EL (cell line): Measurements from ENCODE around the gene STX17.
A peak's percentile ranks its signal among the peaks of the same experiment; 100 is the strongest.
"Not testable (repeated sequence)": the region's sequence is repeated elsewhere in the genome, so short reads cannot be mapped to it uniquely, and the experiment has no call there.

Experiments
- DNase-seq: peaks from one replicate; pipeline ENCODE4 v3.0.0-alpha.2; 2016

STX17 gene

DNA sequence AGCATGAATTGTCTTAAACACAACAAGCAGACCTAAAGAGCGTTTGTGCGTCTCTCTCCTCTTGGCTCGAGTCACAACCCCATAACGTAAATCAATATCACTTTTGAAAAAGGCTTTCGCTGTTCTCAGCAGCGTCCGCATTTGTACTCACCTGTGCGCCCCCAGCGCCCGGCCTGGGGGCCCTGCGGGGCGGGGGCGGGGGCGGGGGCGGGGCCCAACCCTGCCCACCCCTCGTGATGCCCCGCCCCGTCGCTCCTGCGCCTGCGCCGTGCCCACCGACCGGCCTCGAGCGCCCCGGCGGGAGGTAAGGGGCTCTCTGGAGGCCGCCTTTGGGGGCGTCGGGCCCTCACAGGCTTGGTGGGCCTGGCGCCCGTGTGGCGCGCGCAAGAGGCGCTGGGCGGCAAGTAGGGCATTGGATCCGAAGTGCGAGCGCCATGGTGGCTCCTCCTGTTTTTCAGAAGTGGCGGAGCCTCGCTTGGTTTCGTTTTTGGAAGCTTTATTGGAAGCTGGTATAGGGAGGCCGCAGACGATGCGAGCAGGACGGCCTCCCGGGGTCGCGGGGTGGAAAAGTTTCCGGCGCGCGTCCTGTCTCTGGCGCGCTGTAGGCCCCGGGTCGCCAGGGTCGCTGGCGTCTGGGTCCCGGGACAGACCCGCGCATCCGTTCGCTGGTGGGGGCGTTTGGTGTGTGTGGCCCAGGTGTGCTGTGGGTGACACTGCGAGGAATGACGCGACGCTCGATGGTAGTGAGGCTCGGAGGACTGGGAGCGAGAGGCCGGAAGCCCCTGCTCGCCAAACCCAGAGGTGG is at the start of gene STX17:
STX17 (plus strand) TSS at position 252 of the 805 bp plus-strand sequence. CDS start 8,586 bp downstream, outside the sequence.
- peak; percentile 80 for DNase-seq

DNA sequence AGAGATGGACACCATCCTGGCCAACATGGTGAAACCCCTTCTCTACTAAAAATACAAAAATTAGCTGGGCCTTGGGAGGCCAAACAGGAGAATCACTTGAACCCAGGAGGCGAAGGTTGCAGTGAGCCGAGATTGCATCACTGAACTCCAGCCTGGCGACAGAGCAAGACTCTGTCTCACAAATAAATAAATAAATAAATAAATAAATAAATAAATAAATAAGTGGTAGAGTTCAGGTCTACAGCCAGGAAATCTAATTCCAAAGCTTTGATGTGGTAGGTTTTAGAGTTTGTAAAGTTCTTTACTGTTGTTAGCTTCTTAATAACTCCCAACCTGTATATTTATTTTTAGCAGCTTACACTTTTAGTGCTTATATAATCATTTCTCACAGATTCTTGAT is 48.9 kb upstream of the STX17 start:
- DNase-seq: not testable (repeated sequence)

DNA sequence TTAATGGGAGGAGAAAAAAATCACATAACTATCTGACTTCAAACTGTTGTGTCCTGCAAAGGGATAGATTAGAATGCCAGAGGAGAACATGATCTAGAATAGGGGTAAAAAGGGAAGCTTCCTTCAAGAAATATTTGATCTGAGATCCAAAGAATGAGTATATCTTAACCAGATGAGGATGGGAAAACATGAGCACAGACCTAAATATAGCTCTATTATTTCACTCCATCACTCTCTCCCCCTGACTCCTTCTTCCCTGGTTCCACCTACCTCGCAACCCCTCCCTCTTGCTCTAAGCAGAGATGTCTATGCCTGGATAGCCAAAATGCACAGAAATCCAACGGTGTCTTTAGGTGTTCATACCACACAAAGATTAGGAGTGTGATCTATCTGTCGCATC is 48.4 kb upstream of the STX17 start:
- DNase-seq: no peak

DNA sequence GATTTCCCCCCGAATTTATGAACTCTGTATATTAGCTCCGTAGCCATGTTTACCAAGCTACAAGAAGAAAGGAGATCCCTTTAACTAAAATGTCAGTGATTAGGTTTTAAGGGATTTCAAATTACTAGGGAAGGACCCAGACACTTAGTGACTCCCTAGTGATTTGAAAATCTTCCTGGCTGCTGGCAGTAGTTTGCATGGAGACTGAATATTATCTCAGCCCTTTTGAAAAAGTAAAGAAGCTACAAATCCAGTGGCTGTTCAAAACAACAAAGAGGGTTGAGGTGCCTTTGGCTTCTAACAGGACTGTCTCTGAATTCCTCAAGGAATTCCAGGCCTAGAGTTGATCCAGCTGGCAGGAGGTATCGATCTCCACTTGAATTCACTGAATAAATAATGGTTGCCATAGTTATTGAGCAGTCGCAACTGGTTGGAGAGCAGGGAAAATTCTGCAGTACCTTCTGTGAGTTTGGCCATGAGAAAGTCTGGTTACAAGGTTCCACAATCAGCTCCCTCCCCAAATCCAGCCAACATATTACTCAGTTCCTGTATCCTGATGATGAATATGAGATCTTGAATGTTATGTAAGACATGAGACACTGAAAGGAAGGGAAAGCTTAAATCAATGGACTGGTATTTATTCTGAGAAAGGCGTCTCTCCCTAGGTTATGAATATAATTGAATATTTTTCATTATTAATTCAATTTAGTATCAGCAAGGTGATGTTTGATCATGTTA is 47.0 kb upstream of the STX17 start:
- no peak for DNase-seq

DNA sequence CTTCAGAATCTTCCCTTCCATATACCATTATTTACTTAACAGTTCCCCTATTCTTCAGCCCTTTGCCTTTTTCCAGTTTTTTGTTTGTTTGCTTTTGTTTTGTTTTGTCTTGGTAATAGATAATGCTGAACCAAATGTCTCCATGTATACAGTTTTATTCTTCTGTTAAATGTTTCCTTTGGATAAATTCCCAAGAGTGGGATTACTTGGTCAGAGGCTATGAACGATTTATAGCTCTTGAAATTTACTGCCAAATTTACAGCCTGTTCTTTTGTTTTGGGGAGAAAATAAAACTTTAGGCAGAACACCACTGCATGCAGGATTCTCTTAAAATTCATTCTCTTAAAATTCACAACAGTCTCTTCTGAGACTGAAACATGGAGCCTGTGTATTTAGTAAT is 46.2 kb upstream of the STX17 start:
- DNase-seq: no peak

DNA sequence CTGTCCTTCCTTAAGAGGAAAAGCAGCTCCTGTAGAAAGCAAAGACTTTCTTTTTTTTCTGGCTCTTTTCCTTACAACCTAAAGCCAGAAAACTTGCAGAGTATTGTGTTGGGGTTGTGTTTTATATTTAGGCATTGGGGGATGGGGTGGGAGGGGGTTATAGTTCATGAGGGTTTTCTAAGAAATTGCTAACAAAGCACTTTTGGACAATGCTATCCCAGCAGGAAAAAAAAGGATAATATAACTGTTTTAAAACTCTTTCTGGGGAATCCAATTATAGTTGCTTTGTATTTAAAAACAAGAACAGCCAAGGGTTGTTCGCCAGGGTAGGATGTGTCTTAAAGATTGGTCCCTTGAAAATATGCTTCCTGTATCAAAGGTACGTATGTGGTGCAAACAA is 42.5 kb upstream of the STX17 start:
- no peak for DNase-seq

DNA sequence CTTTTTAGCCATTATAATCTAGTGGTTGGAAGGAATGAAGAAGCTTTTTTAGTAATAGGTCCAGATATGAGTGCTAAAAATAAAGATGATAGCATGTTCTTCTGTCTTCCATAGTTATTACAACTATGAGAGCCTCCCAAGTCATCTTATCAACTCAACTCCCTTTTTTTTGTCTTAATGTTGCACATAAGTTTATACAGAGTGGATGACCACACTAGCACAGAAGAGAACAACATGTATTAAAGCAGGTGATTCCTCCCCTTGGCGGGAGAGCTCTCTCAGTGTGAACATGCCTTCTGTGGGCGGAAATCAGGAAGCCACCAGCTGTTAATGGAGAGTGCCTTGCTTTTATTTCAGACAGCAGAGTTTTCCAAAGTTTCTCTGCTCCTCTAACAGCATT is 40.1 kb upstream of the STX17 start:
- DNase-seq: no peak

DNA sequence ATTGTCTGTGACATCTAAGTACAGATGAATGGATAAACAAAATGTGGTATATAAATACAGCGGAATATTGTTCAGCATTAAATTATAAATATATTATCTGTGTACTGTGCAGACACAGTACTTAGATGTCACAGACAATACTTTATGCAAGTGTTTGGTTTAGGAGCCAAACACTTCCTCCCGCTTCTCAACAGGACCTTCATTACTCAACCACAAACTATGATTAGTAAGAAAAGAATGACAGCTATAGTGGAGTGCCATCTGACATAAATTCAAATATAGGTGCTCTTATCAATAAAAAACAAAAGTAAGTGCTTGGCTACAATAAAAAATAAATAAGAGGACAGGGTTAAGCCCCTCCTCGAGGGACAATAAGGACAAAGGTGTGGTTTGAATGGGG is 38.9 kb upstream of the STX17 start:
- peak; percentile 13 for DNase-seq

DNA sequence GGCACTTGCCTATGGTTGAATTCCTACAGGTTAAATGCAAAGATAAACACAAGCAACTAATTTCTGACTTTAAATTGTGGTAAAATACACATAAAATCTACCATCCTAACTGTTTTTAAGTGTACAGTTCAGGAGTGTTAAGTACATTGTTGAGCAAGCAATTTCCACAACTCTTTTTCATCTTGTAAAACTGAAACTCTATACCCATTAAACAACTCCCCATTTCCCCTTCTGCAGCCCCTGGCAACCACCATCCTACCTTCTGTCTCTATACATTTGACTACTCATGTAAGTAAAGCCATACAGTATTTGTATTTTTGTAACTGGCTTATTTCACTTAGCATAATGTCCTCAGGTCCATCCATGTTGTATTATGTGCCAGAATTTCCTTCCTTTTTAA is 38.5 kb upstream of the STX17 start:
- no peak for DNase-seq

DNA sequence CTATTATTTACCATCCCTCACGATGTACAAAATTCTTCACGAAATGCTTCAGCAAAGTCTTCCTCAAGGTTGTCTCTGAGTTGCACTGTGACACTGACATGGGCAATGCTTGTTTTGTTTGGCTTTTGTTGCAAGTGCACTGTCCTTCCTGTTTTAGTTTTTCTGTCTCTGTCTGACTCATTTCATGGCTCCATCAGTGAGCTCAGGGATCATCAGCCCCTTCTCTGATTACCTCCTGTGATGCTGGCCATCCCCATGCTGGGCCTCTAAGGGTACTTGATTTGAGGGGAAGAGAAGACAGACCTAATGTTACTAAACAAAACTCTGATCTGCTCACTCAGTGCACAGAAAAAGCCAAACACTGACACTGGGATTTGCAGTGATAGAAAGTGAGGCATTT is 37.6 kb upstream of the STX17 start:
- peak; percentile 13 for DNase-seq

DNA sequence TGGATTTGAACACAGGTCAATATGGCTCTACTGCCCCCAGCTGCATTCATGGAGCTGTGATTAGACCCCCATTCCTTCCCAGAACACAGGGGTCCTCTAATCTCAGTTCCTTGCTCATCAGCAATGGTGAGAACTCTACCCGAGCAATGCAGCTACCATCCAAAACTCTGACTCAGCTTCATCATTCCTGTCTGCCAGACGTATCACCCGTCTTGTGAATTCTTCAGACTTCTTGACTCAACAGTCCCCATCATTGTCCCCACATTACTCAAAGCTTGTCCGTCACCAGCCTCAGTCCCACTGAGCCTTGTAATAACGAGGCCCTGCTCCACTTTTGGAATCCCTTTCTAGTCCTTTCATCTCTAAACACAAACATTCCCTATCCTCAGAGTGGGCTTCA is 36.3 kb upstream of the STX17 start:
- DNase-seq: peak; percentile 46

DNA sequence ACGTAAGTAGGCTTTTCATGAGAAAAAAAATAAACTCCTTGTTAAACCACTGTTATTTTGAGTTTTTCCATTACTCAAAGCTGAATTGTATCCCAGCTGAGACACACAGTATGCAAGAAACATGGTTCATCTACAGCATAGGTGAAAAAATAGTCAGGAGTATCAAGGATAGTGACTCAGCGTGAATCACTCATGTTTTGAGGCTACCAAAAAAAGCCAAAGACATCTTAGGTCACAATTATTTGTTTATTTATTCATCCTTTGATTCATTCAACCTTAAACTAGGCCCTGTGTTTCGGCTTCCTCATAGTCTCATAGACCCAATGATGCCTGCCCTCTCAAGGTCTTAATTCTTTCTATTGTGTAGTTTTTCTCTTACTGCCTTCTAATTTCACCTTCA is 32.9 kb upstream of the STX17 start:
- DNase-seq: peak; percentile 46

DNA sequence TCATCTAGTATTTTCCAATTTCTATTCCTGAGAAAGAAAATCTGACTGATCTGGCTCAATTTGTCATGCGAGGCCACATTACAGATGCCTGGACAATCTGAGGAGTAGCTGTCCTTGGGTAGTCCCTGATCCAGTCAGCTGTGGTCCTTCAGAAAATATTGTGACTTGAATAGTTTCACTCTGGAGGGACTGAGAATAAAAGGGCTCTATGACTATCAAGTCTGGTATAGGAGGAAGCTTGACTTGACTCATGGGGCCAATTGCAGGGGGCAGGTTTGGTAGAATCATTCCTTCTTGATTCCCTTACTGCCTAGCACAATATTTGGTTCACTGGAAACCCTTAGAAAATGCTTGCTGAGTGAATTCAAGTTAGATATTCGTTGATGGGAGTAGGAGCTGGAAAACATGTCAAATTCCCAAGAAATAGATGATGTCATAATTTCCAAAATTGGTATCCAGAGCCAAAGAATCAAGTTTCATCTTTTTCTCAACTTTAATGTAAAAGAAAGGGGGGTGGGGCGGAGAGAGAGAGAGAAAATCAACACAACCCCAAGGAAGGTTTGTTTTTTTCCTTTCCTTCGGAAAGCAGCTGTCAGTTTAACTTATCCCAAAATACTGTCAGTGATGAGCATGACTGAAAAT is 32.4 kb upstream of the STX17 start:
- DNase-seq: no peak

DNA sequence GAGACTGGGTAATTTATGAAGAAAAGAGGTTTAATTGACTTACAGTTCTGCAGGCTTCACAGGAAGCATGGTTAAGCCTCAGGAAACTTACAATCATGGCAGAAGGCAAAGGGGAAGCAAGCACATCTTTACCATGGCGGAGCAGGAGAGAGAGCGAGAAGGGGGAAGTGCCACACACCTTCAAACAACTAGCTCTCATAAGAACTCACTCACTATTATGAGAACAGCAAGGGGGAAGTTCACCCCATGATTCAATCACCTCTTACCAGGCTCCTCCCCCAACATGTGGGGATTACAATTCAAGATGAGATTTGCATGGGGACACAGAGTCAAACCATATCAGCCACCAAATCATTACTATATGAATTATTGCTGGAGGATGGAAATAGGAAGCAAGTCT is 30.3 kb upstream of the STX17 start:
- DNase-seq: no peak

DNA sequence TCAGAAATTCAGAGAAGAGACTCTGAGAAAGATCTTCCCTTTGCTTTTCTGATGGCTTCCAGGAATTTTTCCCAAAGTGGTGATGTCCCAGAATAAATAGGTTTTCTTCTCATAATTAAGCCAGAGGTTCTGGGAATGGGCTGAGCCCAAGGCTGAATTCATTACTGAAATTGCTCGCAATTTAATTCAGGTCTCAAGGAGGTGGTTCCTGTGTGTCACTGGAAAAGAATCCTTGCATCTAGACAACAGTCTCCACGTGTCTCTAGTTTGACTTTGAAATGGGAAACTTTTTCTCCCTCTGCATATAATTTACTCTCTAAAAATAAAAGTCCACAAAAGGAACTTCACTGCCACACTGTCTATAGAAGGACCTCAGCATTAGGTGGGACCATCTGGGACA is 27.8 kb upstream of the STX17 start:
- no peak for DNase-seq

DNA sequence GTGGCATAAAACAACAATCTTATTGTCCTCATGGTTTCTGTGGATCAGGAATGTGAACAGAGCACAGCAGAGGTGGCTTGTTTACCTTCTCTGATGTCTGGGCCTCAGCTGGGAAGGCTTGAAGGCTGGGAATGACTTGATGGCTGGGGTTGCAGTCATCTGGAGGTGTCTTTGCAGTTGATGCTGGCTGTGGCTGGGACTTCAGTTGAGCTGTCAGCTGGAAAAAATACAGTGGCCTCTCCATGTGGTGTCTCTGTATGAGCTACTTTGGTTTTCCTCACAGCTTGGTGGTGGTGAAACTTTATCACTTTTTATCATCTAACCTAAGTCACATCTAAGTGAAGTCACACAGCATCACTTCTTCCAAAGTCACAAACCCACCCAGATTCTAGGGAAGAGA is 24.7 kb upstream of the STX17 start:
- DNase-seq: no peak

DNA sequence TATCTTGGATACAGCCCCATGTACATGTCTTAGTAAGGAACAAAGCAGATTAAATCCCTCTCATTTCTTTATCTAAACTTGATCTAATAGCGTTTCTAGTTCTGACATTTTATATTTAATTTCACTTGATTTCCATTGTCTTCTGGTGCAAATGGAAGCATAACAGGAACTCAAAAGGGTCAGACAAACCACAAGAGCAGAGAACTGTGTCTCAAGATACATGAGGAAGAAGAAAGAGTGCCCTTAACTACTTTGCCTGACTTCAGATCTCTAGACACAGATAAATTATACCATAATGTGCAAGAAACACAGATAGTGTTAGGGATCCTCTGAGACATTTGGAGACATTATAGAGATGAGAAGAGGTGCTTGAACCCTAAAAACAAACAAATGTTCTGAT is 20.7 kb upstream of the STX17 start:
- DNase-seq: no peak

DNA sequence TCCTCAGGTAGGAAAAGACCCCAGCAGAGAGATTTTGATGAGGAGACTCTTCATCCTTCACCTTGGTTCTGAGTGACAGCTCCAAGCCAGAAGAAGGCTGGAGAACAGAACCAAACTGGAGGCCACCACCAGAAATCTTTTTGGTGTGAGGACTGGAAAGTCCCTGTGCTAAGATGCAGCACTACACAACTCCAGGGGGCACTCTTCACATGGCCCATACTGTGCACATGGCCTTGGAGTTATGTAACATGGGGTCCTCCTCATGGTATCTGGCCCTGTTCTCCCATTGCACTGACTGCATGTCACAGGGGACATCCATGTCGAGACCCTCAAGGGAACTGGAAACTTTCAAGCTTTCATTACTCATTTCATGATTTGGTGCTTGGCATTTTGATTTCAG is 17.3 kb upstream of the STX17 start:
- no peak for DNase-seq

DNA sequence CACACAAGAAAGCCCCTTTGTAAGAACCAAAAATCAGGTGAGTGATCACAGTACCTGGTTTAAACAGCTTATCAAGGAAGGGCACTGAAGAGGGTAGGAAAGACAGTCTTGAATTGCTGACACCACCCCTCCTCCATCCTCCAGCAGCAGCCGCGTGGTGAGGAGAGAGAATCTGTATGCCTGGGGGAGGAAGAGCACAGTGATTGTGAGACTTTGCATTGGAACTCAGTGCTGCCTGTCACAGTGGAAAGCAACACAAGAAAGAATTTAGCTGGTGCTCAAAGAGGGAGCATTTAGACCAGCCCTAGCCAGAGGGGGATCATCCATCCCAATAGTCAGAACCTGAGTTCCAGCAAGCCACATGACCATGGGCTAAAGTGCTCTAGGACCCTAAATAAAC is 11.6 kb upstream of the STX17 start:
- DNase-seq: no peak

DNA sequence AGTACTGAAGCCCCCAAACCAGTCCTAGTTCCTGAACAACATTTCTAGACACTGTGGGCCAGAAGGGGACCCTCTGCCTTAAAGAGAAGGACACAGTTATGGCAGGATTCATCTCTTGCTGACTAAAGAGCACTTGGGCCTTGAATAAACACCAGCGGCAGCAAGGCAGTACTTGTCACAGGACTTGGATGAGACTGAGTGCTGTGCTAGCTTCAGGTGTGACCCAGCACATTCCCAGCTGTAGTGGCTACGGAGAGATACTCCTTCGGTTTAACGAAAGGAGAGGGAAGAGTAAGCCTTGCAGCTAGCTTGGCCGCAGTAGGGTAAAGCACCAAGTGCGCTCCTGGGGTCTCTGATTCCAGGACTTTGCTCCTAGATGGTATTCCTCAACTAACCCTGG is 10.9 kb upstream of the STX17 start:
- DNase-seq: no peak

DNA sequence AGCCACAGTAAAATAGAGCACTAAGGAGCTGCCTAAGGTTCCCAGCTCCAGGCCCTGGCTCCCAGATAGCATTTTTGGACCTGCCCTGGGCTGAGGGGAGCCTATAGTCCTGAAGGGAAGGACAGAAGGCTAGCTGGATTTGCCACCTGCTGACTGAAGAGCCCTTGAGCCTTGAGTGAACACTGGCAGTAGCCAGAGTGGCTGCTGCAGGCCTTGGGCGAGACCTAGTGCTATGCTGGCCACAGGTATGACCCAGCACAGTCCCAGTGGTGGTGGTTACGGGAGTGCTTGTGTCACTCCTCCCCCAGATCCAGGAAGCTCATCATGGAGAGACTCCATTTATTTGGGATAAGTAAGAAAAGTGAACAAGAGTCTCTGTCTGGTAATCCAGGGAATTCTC is 10.3 kb upstream of the STX17 start:
- DNase-seq: no peak

DNA sequence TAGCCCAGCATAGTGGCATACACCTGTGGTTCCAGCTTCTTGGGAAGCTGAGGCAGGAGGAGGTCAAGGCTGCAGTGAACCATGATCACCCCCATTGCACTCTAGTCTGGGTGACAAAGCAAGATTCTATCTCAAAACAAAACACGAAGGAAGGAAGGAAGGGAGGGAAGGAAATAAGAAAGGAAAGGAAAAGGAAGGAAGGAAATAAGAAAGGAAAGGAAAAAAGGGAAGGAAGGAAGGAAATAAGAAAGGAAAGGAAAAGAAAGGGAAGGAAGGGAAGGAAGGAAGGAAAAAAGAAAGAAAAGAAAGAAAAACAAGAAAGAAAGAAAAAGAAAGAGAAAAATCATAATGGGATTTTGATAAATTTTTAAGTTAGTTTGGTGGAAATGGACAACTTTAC is 3.1 kb upstream of the STX17 start:
- DNase-seq: no peak

DNA sequence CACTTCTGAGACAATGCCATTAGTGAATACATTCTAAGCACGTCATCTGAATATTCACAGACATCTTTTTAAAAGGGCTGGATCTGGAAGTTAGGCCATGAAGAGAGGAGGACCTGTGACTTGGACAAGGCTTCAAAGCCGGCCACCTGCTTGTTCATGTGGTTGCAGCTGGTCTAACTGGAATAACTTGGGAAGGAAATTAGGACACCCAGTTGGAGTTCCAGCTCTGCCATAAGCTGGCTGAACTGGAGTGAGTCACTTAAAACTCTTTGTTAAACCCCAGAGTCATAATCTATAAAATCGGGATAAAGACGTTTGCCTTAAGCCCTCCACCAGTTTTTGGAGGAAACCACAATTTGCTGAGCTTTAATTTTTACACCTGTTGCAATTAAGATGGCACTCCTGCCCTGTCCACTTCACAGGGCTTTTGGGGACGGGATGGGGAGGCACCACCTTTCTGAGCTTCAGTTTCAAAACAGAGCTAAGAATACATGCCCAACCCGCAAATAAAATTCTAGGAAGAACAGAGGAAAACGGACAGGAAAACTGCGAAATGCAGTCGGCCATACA is 536 bp upstream of the STX17 start:
- DNase-seq: peak; percentile 5

DNA sequence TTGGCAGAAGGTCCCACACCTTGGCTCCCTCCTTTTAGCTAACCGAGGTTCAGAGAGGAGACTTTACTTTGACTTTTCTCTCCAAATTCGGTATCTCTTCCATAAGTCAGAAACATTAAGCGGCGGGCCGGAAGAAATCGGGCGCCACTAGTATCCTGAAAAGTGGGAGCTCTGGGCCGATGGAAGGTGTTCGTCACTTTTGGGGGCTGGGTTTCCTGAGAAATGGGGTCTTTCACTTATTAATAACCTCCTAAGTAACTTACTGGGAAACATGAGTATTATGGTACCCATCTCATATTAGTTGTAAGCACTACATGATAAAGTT is 716 bp downstream of the STX17 start:
- no peak for DNase-seq
